EL (cell line): ENCODE results near the gene NECTIN1.
A peak's percentile ranks its signal among the peaks of the same experiment; 100 is the strongest.

Experiments
- DNase-seq: peaks from one replicate; pipeline ENCODE4 v3.0.0-alpha.2; 2016

The NECTIN1 gene

DNA sequence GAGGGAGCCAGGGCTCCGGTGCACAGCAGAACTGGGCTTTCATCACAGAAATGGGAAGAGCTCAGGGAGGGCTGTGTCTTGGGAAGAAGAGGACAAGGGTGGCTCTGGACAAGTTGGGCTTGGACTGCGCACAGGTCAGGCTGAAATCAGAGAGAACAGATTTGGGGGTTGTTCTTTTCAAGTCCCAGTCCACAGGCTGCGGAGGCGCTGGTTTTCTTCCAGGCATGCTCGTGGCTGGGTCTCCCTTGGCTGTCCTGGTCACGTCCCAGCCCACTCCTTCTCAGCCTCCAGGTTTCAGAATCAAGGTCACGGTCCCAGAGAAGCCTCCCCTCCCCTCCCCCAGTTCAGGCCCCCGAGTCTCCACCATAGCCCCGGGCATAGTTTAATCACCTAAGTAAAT, 17.0 kb downstream of the NECTIN1 start:
- no peak for DNase-seq

- DNase-seq, result no peak
These were observed 17.5 kb downstream of the NECTIN1 start for GRCh38 chr11:119711476-119711875.

DNA sequence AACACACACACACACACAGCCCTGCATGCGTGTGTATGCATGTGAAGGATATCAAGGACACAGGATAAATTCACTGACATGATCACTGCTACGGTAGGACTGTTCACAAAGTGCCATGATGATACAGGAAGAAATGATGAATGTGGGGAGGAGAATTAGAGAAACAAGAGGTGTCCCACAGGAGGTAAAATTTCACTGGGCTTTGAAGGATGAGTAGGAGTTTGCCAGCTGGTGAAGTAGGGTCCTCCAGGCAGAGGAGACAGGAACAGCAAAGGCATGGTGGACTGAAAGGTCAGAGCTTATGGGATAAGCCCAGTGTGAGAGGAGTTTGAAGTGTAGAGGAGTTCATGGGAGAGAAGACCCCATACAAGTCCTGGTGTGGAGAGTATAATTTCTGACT, 18.6 kb downstream of the NECTIN1 start:
- DNase-seq, result no peak

DNA sequence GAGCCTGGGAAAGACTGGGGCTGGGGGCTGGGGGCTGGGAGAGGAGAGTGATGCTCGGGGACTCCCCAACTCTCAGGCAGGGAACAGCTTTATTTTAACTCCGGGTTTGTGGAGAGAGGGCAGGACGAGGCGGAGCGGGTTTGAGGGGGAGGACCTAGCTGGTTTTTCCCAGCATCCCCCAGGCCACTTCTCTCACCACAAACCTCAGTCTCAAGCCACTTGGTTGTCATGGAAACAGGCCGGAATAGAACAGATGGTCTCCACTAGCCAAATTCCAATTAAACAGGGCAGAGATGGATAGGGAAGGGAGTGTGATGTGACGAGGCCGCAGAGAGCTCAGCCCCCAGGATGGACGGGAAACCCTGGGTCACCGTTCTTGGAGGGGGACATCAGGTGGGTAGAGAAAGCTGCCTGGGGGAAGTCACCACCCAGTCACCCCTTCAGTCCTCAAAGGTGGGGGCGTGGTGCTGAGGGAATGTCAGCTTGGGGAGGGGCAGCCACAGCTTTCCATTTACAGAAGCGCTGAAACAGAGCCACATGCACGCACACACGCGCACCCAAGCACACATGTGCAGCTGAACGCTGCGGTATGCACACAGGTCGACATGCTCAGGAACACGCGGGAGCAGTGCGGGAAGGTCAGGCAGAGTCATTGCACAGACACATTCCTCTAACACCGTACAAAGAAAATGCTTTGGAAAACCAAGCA, 19.2 kb downstream of the NECTIN1 start:
- DNase-seq, result peak; percentile 46

DNA sequence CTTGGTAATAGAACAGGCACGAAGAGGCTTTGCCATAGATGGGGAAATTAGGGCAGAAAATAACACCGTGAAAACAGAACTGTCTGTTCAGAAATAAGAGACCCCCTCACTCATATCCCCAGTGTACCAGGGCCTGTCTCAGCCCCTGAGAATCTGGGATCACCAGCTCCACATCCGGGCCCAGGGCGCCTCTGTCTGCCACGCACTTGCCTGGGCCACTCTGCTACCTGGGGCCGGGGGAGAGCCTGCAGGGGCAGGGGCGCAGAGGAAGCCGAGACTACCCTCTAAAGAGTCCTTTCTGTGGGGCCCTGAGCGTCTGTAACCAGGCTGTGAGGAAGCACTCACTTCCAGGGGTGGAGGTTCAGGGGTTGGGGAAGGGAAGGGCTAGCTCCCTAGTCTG, 19.8 kb downstream of the NECTIN1 start:
- no peak for DNase-seq

DNA sequence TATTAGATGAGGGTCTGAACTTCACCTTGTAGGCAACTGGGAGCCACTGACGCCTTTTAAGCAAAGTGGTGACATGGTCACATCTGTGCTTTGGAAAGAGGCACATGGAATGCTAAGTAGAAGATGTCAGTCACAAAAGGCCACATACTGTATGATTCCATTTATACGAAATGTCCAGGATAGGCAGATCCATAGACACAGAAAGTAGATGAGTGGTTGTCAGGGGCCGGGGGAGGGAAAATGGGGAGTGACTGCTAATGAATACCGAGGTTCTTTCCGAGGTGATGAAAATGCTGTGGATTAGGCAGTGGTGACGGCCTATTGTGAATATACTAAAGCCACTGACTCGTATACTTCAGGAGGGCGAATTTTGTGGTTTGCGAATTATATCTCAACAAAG, 20.6 kb downstream of the NECTIN1 start:
- DNase-seq, result no peak

DNA sequence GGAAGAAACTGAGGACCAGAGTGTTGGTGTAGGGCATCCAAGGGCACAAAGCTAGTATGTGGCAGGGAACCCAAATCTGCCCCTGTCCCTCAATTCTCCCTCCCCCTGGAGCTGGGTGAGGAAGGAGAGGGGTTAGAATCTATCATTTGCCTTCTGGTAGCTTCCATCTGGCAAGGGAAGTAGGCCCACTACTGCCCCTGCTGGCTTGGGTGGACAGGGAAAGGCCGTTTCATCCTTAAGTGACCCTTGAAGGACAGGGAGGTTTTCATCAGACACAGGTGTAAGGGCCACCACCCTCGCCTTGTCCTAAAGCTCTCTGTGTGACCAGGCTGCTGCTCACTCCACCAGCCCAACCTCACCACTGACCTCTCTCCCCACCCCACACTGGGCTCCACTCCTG, 22.1 kb downstream of the NECTIN1 start:
- no peak for DNase-seq

DNA sequence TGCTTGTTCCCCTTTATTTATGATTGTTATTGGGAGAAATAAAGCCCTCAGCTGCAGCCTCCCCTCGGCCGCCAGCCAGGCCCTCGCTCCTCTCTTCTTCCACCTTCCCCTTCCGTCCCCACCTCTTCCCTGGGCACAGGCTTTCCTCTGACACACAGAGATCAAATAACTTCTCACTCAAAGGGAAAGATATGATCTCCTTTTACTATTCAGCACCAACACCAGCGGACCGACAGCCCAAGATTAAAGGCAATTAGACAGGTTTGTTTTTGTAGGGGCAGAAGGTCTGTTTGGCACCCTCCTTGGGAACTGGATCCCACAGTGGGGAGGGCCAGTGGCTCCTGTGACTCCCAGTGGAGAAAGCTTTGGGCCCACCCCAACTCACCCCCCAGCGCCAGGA, 23.0 kb downstream of the NECTIN1 start:
- DNase-seq, result no peak

GRCh38 chr11:119705362-119705761, 23.6 kb downstream of the NECTIN1 start:
- DNase-seq, result no peak

DNA sequence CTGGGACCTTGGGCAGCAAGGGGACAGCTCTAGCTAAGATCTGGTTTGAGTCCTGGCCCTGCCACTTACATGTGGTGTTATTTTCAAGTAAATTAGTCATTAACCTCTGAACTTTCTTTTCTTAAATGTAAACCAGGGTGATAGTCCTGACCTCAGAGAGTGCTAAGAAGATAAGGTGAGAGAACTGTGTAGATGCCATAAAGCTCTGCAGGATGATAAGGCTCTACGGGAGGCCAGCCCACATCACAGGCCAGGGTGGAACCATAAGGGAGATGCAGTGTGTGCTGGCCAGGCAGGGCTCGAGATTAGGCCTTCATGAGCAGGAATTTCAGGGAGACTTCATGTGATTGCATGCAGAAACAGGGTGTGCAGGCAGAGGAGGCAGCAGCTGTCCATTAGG, 24.2 kb downstream of the NECTIN1 start:
- DNase-seq, result no peak

DNA sequence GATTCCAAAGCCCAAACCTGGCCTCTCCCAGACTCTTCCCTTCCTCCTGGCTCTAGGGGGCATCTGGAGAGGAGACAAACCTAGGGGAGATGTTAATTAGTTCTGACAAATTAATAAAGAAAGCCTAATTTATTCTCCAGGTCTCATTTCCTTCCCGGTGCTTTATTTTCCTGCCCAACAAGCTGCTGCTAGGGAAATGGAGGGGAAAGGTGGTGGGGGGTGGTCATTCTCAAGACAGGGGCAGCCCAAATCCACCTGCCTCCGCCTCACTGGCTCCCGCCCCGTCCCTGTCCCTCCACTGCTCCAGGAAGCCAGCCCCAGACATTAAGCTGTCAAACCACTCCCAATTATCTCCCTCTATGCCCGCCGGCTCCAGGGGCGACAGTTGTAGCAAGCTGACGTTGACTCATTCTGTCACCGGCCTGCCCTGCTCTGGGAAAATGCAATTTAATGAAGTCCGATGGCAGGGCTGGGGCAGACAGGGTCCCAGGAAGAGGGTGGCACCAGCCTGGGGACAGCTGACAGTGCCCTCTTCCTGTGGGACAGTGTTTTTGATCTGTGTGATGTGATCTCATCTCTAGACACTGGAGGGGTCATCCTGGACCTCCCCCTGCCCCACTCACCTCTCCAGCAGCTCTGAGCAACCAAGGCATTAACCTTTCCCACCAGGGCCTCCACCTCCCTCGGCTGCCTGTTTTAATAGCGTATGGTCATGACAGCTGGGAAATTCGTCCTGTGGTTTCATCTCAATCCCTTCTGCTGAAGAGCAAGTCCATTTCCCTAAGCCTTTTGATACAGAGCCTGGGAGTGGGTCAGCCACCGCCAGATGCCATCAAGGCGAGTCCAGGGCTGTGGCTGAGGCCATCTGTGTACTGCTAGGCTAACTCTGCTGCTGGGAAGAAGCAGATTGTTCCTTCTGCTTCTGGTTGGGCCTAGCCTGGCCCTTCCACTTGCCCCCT, 27.1 kb downstream of the NECTIN1 start:
- peak; percentile 52 for DNase-seq

DNA sequence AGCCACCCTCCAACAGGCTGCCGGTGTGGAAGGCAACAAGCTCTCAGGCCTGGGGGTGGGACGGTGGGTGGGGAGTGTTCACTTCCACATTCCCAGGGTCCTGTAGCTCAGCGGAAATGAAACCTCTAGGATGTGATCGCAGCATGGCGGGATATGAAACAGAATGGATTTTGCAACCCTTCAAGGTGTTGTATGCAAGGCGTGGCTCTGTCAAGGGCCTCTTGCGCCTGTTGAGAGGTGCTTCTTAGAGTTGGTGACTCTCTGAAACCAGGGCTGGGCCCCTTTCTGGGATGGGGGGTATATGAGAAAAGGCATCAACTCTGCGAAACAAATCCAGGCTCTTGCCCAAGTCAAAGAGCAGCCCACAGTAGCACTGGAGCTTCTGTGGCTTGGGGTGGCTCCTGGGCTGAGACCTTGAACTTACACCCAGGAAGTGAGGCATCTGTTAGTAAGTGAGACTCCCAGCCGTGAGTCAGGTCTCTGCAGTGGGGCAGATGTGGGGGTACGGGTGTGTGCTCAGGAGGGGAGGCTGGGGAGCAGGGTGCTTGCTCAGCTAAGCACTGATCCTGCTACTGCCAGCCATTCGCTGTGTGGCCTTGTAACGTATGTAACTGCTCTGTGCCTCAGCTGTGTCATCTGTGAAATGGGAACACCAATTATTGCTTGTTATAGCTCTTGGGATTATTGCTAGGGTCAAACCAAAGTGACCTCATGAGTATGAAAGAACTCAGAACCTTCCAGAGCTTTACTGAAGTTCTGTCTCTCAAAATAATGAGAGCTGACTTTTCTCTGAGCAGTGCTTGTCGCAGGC, 28.3 kb downstream of the NECTIN1 start:
- peak; percentile 33 for DNase-seq

- no peak for DNase-seq
These were observed 29.0 kb downstream of the NECTIN1 start for GRCh38 chr11:119700030-119700429.

- DNase-seq, result no peak
These were observed 29.8 kb downstream of the NECTIN1 start for GRCh38 chr11:119699227-119699626.

DNA sequence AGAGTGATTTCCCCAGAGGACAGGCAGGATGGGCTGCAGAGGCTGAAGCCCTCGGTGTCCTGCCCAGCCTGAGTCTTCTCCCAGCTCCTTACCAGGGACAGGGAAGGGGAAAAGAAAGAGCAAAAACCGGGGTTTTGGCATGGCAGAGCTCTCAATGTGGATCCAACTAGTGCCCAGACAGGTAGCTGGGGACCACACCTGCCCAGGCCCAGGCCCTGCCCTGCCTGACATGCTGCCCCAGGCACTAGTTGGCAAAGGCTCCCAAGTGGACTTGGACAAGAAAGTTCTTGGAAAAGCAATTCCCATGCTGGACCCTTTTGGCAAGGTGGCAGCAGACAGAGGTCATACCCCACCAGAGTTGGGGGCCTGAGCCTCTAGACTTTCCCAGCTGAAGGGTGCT, 31.1 kb downstream of the NECTIN1 start:
- DNase-seq, result no peak

- no peak for DNase-seq
These were observed 31.6 kb downstream of the NECTIN1 start for GRCh38 chr11:119697445-119697844.

DNA sequence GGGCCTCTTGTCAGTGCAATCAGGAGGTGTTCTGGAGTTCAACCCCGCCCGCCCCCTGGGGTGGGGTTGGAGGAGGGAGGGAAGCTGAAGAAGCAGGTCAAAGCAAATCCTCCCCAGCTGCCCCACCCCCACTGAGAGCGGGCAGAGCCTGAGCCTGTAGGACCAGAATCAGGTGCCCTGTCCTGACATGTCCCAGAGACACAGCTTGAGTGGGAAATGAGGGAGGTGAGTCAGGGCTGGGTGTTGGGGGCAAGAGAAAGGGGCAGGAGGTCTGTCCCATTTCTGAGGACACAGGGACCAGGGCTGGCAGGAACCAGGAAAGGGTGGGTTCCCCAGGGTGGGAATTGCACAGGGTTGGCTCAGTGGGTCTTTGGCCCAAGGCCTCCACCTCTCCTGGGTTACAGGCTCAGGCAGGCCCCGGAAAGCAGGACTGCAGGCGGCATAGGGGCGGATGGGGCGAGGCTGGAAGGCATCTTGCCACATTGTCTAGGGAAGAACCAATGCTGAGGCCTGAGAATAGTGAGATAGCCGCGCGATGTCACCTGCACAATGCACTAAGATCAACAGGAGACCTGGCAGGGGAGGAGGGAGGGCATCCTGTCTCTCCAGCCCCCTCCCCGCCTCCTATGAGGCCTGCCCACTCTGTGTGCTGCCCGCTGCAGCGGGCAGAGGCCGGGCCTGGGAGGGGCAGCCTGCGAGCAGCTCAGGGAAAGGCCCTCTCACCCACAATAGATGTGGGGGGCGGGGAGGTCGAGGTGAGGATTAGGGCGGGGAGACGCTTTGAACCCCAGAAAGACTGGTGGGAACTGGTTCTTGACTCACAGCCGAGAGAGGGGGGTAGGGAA, 32.4 kb downstream of the NECTIN1 start:
- DNase-seq, result no peak

DNA sequence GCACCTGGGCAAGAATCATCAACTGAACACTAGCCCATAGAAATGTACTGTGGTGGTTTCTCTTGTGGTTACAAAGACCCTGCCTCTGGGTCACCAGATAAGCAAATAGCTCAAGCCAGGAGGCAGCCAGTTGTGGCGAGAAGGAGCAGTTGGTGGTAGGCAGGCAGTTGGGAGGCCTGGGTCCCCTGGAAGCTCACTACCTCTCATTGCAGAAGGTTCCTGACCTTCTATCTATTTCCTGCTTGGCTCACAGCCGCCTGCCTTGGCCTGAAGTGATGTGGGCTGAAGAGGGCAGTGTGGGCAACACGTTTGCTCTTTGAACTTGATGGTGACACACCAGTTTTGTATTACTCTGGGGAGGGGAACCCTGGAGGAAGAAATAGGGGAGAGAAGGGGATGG, 34.7 kb downstream of the NECTIN1 start:
- DNase-seq, result no peak

DNA sequence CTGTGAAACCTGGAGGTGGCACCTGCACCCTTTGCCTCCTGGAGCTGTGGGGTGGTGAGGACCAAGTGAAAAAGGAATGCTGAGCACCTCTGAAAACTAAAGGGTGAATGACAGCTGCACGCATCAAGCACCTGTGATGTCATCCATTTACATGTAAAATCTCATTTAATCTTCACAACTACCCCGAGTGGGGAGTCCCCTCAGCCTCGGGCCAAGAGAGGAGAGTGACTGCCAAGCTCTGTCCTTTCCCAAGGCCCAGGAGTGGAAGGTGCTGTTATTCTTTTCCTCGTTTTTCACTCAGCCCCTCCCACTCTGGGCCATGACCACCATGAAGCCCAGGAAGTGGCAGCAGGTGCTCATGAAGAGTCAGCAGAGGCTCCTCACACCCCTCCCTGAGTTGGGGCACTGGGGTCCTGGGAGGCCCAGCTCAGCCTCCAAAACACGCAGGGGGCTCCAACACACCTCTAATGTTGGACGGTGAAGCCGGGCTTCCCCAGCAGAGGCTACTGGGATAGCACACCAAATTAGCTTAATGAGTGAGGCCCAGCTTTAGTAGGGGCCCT, 35.7 kb downstream of the NECTIN1 start:
- no peak for DNase-seq

DNA sequence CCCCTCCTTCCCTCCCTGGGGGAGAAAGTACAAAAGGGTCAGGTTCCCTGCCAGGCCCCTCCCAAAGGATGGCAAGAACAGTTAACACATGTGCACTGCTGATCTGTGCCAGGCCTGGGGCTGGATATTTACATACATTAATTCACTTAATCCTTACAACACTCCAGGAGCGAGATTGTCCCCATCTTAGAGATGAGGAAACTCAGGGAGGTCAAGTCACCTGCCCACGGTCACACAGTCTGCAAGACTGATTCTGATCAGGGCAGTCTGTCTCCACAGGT, 36.5 kb downstream of the NECTIN1 start:
- DNase-seq, result no peak

DNA sequence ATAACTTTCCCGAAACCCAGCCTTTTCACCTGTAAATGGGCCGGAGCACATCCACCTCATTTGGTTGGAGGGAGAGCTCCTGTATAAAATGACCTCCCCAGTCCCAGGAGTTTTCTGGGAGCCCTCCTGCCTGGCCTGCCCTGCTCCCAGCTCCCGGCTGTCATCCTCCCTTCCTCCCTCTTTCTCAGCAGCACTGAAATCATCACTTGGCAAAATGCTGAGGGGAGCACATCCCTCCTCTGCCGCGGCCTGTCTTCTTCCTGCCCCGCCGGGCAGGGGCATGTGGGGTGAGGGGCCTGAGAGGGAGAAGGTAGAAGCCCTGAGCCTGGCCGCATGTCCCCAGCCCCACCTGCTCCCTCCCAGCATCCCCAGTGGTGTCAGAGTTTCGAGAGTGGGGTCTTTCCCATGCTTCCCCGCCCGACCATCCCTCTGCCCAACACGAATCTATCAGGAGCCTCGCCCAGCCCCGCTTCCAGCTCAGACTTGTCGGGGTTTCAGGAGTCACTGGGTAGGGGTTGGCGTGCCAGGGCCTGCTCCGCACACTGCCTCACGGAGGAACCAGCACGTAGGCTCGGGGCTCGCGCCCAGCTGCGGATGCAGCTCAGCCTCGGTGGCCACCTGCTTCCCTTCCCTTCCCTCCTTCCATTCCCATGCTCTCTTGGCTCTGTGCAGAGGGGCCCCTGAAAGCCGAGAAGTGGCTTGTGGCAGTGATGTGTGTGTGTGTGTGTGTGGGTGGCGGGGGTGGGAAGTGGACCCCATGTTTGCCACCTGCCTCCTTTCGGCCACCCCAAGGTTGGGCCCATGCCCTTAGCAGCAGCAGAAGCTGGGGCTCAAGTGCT, 37.1 kb downstream of the NECTIN1 start:
- DNase-seq, result no peak
